Measurements from ENCODE around the gene ZP2. TPM values are rescaled to one million over a fixed set of nuclear protein-coding genes. Genes with fewer than 3 reads are reported as not detected.
"Not testable (repeated sequence)": the region's sequence is repeated elsewhere in the genome, so short reads cannot be mapped to it uniquely, and the experiment has no call there.

Gene ZP2
- total and polyA plus RNA-seq, 3 donors from 2014 or later: 0.18 to 0.31 TPM; not detected in 1

GRCh38 chr16:21203155-21203797, 8.1 kb downstream of the ZP2 start:
- Histone ChIP-seq H3K4me1 (no peaks in the 10 kb centered on the region), H3K36me3 (ENCODE audit: low read depth, missing control alignments) (no peaks in the 10 kb centered on the region), H3K27ac (no peak overlapping the region), H3K27me3 (no peaks in the 10 kb centered on the region), H3K4me3 (no peak overlapping the region), H3K9me3 (no peaks in the 10 kb centered on the region)
- 66 to 71% methylated on average over 7 of the region's 7 CpGs for WGBS, 2 donors
- TF ChIP-seq POLR2A (IDR thresholded peaks at IDR 0.05): no peak
- TF ChIP-seq, protein P1, sequence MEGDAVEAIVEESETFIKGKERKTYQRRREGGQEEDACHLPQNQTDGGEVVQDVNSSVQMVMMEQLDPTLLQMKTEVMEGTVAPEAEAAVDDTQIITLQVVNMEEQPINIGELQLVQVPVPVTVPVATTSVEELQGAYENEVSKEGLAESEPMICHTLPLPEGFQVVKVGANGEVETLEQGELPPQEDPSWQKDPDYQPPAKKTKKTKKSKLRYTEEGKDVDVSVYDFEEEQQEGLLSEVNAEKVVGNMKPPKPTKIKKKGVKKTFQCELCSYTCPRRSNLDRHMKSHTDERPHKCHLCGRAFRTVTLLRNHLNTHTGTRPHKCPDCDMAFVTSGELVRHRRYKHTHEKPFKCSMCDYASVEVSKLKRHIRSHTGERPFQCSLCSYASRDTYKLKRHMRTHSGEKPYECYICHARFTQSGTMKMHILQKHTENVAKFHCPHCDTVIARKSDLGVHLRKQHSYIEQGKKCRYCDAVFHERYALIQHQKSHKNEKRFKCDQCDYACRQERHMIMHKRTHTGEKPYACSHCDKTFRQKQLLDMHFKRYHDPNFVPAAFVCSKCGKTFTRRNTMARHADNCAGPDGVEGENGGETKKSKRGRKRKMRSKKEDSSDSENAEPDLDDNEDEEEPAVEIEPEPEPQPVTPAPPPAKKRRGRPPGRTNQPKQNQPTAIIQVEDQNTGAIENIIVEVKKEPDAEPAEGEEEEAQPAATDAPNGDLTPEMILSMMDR (IDR thresholded peaks at IDR 0.05): no peak
- DNase-seq: no peak
- intact Hi-C loops (cut with DNase I; ENCODE audit: low total_unique reads): no loop called here

- no peaks in the 10 kb centered on the region for H3K27me3 ChIP-seq
- TF ChIP-seq POLR2A (IDR thresholded peaks at IDR 0.05): no peak
- TF ChIP-seq, protein P1 (IDR thresholded peaks at IDR 0.05): no peak
- H3K27ac ChIP-seq: no peak overlapping the region
- no peaks in the 10 kb centered on the region for H3K4me1 ChIP-seq
- H3K4me3 ChIP-seq: no peak overlapping the region
- H3K36me3 ChIP-seq (ENCODE audit: low read depth, missing control alignments): no peaks in the 10 kb centered on the region
- H3K9me3 ChIP-seq: no peaks in the 10 kb centered on the region
- DNase-seq: no peak
- intact Hi-C loops (cut with DNase I; ENCODE audit: low total_unique reads): no loop called here
- WGBS, 2 donors: 77 to 84% methylated on average over 5 of the region's 5 CpGs
These were observed 11.7 kb downstream of the ZP2 start for GRCh38 chr16:21199607-21200218.

DNA sequence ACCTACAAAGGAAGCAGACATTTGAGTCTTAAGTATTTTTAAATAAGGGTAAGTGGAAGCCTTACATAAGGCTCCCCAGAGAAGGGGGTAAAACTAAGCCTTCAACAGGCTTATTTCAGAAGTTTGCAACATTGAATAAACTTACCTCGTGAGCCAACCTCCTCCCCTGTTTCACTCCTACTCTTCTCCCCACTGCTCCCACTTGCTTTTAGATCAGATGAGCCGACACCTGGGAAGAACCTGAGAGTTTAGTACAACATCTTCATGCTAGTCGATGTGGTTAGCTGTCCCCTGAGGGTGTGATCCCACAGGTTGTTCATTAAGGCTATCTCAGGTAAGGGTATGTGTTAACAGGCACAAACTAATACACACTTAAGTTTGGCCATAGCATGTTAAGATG, 13.8 kb downstream of the ZP2 start:
- Histone ChIP-seq H3K27me3 (no peaks in the 10 kb centered on the region), H3K27ac (no peak overlapping the region), H3K9me3 (no peaks in the 10 kb centered on the region), H3K4me1 (no peaks in the 10 kb centered on the region), H3K36me3 (ENCODE audit: low read depth, missing control alignments) (no peaks in the 10 kb centered on the region), H3K4me3 (no peak overlapping the region)
- WGBS, 2 donors: 60 to 70% methylated on average over 3 of the region's 3 CpGs
- DNase-seq: no peak
- TF ChIP-seq POLR2A (IDR thresholded peaks at IDR 0.05): no peak
- TF ChIP-seq, protein P1 (IDR thresholded peaks at IDR 0.05): no peak
- intact Hi-C loops (cut with DNase I; ENCODE audit: low total_unique reads): no loop called here

- intact Hi-C loops (cut with DNase I; ENCODE audit: low total_unique reads): no loop called here
- DNase-seq: no peak
- H3K27ac ChIP-seq: no peak overlapping the region
- TF ChIP-seq, protein P1 (IDR thresholded peaks at IDR 0.05): no peak
- no peaks in the 10 kb centered on the region for H3K9me3 ChIP-seq
- 82 to 92% methylated on average over 1 of the region's 1 CpG for WGBS, 2 donors
- H3K4me3 ChIP-seq: no peak overlapping the region
- H3K4me1 ChIP-seq: no peaks in the 10 kb centered on the region
- no peaks in the 10 kb centered on the region for H3K27me3 ChIP-seq
- H3K36me3 ChIP-seq (ENCODE audit: low read depth, missing control alignments): no peaks in the 10 kb centered on the region
These were observed 14.3 kb downstream of the ZP2 start for GRCh38 chr16:21197112-21197511.

- 71 to 75% methylated on average over 8 of the region's 8 CpGs for WGBS, 2 donors
- intact Hi-C loops (cut with DNase I; ENCODE audit: low total_unique reads); H3K4me3 ChIP-seq; H3K4me1 ChIP-seq; H3K9me3 ChIP-seq; H3K36me3 ChIP-seq (ENCODE audit: low read depth, missing control alignments); DNase-seq; H3K27me3 ChIP-seq; H3K27ac ChIP-seq: not testable (repeated sequence)
These were observed 16.0 kb downstream of the ZP2 start for GRCh38 chr16:21195330-21195729.

Data from testis (tissue), 3 donors.